Effector CD4-positive, alpha-beta T cell (primary cell): Measurements from ENCODE around the gene VGLL3.
"Not testable (repeated sequence)": the region's sequence is repeated elsewhere in the genome, so short reads cannot be mapped to it uniquely, and the experiment has no call there.

Experiments
- DNase-seq: peaks from one replicate; pipeline ENCODE4 v3.0.0-alpha.2; 2020

VGLL3 gene

DNA sequence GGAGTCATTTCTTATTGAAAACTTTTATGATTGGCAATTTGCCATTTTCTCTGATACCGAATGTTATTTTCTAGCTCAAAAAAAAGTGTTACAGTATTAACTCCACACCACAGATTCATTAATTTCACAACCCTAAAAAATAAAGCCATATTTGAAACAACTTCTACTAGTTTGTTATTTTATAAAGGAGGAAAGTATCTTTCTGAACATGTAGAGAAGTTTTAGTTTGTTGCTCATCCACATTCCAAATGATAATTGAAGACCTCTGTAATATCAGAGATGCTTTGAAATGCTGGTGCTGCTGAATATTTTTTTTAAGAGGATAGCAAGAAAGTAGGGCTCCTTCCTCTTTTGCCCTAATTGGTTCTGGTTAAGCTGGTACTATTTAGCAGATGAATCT lies 1.9 kb downstream of the VGLL3 start:
- DNase-seq: no peak

DNA sequence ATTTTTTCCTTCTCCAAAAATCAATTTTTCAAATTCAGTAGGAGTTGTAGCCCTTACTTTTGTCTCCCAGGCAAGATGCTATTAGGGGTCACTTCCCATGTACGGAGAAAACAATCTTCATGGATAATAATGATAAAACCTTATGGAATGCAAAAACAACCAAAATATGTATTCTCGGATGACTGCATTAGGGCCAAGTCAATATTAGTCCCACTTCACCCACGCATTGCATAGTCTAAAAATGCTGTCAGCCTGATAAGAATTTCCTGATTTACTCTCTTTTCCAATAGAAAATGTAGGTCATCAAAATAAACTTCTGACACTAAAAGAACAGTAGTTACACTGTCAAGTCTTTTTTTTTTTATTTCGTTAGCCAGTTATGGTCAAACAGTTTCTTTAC lies 2.7 kb downstream of the VGLL3 start:
- no peak for DNase-seq

DNA sequence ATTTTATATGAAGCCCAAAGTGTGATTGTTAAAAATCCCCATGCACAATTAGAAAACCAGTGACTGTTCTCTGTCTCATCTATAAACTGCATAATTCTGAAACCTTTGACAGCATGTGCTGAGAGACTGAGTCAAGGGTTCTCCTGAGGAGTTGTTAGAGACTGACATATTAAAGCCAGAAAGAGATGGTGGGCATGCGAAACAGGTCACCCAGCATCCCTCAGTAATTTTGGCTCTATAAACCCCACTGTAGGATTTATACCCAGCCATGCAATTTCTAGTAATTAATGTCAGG lies 3.6 kb downstream of the VGLL3 start:
- no peak for DNase-seq

DNA sequence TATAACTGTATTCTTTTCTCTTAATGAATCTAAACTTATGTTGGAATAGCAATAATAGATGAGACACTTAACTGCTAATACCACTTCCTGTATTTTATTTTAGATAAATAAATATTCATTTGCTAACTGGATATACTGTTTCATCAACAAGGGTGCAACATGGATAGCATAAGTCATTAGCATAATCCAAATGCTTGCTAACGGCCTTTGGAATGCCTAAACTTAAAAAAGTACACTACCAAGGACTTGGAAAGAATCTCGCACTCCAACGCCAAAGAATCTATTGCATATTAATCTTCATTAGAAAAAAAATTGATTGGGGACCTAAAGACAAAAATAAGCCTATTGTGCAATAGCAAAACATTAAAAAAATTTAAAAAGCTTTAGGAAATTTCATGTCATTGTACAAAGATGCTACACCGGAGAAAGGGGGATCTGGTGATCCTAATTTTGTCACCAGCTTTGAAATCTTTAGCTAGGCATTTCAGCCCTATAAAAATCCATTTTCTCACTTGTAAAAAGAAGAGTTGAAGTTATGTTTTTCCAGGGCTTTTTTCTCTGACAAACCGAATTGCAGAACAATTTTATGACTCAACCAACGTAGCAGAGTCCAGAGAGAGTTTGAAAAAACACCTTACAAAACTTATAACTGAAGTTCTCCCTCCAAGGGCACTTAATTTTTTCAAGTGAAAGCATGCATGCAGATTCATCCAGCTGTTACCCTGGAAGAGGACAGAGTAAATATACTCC lies 4.1 kb downstream of the VGLL3 start:
- DNase-seq: no peak

DNA sequence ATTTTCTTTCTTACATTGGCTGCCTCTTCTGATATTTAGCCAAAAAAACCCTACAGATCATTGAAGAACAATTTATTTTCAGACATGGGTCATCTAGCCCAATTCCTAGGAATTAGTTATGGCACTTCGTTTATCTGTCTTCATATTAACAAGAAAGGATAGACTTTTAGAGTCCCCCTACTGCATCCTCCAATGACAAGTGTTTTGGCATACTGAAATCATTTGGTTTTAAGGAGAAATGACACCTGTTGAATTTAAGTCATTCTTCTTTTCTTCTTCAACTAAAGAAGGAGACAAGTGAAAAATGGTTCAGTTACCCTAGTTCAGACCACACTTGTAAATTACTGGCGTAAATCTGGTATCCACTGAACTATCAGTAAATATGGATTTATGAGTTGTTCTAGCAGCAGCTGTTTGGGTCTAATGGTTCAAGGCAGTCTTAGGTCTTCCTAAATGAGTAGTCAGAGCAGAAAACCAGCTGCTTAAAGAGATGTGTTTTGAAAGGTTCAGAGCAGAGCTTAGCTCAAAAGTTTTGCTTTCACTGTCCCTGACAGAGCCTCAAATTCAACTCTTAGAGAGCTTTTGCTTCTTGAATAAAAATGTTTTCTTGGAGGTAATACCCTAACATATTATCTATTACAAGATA lies 5.6 kb downstream of the VGLL3 start:
- DNase-seq: no peak

DNA sequence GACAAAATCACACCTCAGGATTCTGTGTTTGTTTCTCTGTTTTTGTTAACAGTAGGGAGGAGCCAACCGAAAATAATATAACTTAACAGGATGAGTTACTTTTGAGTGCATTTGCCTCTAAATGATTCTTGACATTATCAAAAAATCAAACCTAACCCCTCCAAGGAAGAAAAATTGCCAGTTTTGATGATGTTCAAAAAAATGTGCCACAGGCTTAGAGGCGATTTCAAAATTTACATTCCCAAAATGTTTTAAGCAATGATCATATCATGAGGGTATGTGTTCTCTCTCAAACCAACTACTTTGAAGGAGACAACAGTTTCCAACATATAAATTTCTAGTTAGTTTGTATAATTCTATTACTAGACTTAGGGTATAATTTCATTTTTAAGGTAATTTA lies 6.7 kb downstream of the VGLL3 start:
- DNase-seq: no peak

DNA sequence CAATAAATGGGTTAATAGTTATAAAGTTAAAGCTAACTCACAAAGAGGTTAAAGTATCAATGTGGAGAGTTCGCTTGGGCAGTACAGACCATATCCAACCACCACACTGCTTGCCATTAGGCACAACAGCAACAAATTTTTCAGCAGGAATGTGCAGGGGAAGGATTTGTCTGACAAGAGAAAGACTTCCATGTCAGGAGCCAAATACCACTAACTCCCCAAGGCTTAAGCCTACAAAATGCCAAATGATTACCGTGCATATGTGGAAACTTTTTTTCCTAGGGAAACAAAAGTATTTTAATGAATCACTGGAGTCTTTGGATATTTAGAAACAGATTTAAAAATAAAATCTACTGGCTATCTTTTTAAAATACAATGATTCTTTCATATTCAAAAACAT lies 8.1 kb downstream of the VGLL3 start:
- DNase-seq: no peak

DNA sequence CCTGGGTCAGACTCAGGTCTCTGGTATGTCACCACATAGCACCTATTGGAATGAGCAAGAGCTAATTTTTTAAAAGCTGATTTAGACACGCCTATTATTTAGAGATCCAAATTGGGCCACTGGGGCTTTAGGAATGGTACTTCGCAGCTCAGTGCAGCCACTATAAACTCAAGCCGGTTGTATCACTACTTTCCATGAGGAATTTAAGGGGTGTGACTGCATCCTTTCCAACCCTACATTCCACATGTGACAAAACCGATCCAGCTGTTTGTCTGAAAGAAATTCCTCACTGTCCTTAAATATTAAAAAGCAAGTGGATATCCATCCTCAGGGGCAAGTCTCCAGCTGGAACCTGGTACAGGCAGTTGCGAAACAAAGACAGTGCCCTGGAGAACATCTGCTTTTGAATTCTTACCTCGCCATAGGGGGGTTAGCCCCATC lies 12.8 kb downstream of the VGLL3 start:
- no peak for DNase-seq

DNA sequence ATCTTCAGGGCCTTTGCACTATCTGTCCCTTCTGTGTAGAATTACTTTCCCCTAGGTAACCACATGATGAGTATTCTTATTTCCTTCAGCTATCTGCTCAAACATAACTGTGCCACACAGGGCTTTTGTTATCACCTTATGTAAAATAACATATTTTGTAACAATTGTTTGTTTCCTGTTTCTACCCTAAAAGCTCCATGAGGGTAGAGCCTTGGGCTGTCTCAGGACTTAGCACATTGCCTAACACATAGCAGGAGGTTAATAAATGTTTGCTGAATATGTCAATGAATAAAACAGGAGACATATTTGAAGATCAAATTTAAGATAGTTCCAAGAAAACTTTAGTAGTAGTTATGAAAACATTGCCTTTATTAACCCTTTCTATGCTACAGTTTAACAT lies 14.7 kb downstream of the VGLL3 start:
- no peak for DNase-seq

DNA sequence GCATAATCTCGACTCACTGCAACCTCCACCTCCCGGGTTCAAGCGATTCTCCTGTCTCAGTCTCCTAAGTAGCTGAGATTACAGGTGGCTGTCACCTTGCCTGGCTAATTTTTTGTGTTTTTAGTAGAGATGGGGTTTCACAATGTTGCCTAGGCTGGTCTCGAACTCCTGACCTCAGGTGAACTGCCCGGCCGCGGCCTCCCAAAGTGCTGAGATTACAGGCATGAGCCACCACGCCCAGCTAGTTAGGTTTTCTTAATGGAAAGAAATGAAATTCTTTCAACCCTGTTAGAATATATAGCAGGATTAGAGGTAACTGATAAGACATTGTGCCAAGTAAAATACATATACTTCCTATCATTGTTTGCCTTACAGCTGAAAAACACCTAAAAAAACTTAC lies 16.8 kb downstream of the VGLL3 start:
- not testable (repeated sequence) for DNase-seq

DNA sequence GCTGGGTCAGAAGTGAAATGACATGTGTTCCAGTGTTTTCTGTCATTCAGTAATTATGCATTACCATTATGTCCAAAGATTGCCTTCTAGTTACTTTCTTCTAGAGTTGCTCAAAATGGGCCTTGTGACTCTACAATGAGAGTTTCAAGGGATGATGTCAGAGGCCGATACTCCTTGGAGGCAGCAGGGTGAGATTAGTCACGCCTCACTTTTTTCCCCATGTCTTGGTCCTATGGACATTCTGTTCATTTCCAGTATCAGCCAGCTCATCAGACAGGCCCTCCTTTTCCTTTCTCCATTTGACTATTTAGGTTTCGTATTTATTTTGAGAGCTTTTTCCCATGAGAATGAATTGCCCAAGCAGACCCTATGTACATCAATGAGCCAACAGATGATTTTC lies 17.5 kb downstream of the VGLL3 start:
- DNase-seq: no peak

DNA sequence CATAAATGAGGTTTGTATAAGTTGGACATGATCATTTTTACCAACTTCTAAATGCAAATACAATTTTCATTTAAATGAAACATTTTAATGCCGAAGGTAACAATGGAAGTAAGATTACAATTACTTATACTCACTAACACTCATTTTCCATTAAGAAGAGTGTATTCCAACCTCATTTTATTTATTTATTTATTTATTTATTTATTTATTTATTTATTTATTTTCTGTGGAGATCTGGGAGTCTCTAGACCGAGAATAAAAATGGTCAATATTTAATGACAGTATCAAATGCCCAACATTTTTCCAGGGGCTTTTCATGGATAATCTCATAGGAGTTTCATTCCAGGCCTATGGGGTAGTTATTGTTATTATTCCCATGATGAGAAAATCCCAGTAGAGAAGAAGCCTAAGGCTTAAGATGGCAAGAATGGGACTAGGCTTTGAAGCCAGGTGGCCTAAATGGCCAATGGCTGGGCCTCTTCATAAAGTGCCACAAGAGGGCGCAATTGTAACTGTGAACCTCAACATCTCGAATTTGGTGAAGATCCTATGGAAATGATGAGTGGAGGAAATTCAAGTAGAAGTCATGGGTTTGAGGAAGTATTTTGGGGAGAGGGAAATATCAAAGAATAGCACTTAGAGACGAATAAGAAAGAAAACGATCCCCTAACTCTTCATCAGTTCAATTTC lies 21.3 kb downstream of the VGLL3 start:
- no peak for DNase-seq

DNA sequence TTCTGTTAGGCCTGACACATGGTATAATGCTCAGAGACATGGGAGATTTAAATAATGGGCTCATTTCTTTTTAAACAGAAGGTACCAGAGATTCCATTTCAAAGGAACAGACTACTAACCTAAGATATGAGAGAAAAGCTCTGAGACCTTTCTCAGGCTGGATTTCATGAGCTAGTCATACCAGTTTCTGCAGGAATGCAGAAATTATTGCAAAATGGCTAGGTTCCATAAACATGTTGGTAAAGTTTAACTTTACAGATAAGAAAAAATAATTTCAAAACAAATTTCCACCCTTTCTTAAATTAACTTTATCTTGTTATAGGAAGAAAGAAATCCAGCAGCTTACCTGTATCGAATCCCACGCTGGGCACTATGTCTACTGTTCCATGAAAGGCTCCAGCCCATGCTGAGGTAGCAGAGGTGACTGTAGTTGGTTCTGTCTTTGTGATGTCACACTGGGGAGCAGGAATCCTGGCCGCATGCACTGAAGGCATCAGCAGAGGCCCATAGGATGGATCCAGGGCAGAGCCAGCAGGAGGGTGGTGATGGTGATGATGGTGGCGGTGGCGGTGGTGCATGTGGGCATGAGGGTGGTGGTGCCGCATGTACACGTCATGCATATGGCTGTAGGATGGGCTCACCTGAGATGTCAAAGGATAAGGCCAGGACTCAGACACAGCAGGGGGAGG lies 22.6 kb downstream of the VGLL3 start:
- no peak for DNase-seq

DNA sequence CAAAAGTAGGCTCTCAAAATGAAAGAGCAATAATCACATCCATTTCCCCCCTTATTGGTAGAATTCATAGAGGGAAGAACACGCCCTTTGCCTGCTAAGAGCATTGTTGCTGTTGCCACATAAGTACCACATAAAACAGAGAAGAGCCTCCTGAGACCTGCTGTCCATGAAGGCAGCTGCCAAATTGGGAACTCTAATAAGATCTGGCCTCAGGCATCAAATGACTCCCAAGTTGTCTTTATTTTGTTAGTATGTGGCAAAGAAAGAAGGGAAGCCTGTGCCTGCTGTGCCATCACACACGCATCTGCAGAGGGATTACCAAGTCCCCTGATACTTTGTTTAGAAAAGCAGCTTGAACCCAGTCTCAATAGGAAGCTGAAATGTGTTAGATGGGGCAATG lies 23.9 kb downstream of the VGLL3 start:
- DNase-seq: no peak

DNA sequence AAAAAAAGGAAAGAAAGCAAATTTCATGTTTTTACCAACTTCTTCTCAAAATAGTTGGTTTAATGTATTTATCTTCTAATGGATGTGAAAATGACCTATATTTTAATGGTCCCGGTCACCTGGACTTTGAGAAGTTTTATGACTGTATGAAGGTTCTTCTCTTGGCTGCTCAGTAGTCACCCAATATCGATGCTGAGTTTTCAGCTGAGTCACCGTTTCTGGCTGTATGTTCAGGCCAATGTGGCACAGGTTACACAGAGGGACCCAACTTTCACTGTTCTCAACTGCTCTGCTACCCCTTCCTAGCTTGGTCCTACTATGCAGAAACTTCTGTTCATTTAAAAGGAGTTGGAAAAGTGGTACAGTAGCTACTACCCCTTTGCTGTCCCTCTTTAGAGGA lies 25.8 kb downstream of the VGLL3 start:
- no peak for DNase-seq

DNA sequence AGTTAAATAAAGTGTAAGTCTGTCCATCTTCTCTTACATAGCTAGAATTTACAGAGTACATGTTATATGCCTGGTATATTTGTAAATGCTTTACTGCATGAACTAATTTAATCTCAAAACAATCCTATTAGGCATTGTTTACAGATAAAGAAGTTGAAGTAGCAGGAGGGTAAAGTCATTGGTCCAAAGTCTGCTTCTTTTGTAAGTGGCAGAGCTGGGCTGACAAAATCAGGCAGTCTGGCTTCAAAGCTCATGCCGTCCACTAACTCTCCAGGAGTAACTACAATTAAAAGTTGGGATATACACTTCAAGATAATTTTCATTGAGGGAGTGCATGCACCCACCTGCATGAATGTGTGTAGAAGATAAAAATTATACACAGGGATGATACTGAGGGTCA lies 27.3 kb downstream of the VGLL3 start:
- no peak for DNase-seq

DNA sequence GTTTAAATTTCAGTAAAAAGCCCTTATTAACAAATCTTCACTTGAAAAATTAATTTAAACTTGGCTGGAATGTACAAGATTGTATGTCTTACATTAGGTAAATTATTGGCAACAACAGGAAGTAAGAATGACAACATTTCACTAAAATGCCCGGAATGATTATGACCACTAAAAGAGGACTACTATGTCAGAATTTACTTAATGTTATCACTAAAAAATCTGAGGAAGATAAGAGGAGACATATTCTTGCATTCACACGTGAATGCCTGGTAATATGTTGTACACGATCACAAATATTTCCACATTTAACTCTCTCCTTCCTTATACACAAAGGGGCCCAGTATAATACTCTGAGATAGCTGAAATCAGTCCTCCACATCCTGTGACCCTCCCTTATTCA lies 29.7 kb downstream of the VGLL3 start:
- DNase-seq: no peak

DNA sequence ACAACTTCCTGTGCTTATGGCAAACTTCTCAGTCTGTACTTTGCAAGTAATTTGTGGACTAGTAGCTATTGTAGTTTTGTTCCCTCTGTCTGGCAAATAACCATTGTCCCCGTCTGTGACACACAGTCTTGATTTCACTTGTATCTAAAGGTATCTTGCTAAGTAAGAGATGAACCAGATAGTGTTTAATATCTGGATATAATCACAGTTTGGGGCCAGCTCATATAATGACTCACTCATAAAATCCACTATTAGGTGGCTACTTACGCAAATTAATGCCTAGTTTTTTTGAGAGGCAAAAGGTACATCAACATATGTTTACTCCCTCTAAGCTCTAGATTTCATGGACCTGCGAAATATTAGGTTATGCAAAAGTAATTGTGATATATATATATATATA lies 30.4 kb downstream of the VGLL3 start:
- DNase-seq: no peak

DNA sequence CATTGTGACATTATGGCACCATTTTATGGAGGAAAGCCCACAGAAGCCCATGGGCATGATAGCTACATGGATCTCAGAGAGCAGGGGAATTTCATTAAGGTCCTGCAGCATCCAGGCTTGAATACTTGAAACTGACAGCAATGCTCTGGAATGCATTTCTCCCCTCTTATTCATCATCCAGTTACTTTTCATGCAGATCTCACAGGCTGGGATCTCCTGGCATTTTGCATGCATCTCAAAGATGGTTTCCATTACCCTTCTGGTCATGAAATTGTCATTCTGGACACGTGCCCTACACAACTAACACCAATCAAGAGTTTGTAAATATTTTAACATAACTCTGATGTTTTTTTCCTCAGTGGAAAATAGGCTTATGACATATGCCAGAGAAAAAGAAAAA lies 32.4 kb downstream of the VGLL3 start:
- DNase-seq: no peak

DNA sequence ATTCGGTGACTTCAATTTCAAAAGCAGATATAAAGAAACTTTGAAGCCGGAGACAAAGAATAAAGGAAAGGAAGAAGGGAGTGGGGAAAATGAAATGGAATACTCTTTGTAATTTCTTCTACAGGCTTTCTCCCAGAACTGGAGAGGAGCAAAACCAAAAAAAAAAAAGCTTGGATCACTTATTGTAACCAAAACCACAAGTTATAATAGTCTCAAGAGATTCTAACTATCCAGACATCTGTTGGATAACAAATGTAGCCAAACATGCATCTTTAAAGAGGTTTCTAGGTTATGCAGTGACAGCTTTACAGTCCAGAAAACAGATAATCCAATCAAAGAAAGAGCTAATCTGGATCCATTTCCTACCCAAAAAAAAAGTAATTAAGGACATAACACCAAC lies 36.2 kb downstream of the VGLL3 start:
- DNase-seq: no peak

DNA sequence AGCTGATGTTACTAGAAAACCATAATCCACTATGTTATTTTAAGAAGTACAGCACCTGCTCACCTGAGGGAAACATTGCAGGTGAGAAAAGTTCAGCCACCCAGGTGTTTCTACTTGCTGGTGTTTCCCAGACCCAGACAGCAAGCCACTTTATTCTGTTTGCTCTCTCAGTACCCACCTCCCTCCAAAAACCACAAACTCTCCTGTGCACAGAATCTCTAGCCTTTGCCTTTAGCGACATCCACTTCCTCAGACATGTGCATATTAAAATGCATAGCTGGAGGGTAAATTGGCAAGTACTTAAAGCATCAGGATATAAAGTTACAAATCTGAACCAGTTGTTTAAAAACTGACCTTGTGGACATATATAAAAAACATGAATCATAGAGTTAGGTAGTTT lies 36.7 kb downstream of the VGLL3 start:
- no peak for DNase-seq

DNA sequence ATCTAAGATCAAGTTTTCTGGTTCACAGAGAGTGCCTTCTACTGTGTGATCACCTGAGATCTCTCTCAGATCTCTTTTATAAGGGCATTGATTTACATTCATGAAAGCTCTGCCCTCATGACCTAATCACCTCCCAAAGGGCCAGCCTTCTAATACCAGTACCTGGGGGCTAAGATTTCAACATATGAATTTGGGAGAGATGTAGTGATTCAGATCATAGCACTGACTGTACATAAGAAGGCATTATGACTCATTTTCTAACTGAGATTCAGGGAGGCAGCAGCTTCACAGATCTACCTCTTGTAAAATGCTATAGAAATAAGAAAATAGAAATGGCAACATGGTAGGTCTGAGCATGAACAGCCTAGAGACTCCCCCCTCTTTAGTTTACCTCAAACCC lies 39.6 kb downstream of the VGLL3 start:
- no peak for DNase-seq

DNA sequence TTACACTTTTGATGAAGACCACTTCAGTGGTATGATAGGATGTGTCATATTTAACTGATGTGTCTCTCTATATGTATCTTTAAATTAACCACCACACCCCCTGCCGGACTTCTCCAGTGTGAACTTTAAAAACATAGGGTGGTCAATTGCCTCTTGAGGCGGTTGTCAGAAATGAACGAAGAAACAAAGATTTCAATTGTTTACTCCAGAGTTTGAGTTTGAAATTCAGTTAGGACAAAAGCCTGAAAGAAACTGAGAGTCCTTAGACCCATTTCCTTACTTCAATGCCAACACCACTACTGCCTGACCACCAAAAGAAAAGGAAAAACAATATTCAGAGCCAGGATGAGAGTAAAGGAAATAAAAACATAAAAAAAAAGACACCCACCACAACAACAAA lies 40.2 kb downstream of the VGLL3 start:
- DNase-seq: no peak

DNA sequence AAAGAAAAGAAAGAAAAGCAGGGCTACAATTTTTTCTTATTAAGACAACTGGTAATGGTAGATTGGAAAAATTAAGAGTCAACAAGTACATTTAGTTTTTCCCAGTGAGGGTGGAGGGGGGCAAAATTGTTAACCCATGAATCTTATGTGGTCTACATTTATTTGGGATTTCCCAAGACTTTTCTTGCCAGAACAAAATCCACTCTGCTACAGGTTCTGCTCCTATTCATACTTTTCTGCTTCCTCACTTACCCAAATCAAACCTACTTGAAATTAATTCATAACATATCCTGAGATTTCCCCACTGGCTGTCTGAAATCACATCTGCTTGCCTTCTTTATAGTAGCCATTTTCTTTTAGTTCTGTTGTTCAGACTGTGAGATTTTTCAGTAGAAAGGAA lies 41.1 kb downstream of the VGLL3 start:
- DNase-seq: no peak
